Caco-2 (cell line): ENCODE data around the gene WRAP73. TPM values are rescaled to one million over a fixed set of nuclear protein-coding genes. Genes with fewer than 3 reads are reported as not detected.

Experiments used
- BruUV-seq: library from RNA; stranded (reverse); fragments of 400-500 nt; replicated peaks from 2 replicates; lab custom pipeline; 2021; lab: Mats Ljungman, UMichigan
- CTCF ChIA-PET: fragments of 300-600 bp; sonication (Branson Sonifier 250); formaldehyde crosslinking; loops from one replicate; lab custom pipeline; 2022; ENCODE audit warnings: antibody characterized with exemption; lab: Charles Lee
- POLR2A ChIA-PET: fragments of 300-600 bp; sonication (Branson Sonifier 250); formaldehyde crosslinking; loops from one replicate; lab custom pipeline; 2022; ENCODE audit warnings: antibody characterized with exemption; lab: Charles Lee
- DNase-seq, 2 experiments: peaks; one replicate each; pipeline versions ENCODE4 v3.0.0 to v3.0.0-alpha.2; 2020 to 2022
- H3K27me3 ChIP-seq: replicated peaks from 2 replicates; pipeline ENCODE4 v1.6.0; 2011; ENCODE audit warnings: low read length; ENCODE audit not compliant: control insufficient read depth, insufficient read depth
- H3K36me3 ChIP-seq: 2 replicates; pipeline ENCODE4 v1.5.1; 2011; ENCODE audit warnings: low read length; ENCODE audit not compliant: control insufficient read depth, insufficient read depth
- H3K4me1 ChIP-seq: fragments of 250-450 bp; sonication (Bioruptor Pico); 2 replicates; pipeline ENCODE4 v1.5.1; 2020; ENCODE audit warnings: mild to moderate bottlenecking
- H3K4me3 ChIP-seq: 2 replicates; pipeline ENCODE4 v1.5.1; 2011; ENCODE audit warnings: low read depth, mild to moderate bottlenecking, control low read depth, low read length
- H3K9me3 ChIP-seq: fragments of 250-450 bp; sonication (Bioruptor Pico); 2 replicates; pipeline ENCODE4 v1.5.1; 2020; ENCODE audit warnings: mild to moderate bottlenecking, moderate library complexity
- H3K27ac Mint-ChIP-seq: one replicate; pipeline ENCODE4 v1.8.0; 2022; ENCODE audit warnings: mixed read lengths; ENCODE audit not compliant: unreplicated experiment
- H3K27me3 Mint-ChIP-seq: one replicate; pipeline ENCODE4 v1.8.0; 2022; ENCODE audit warnings: mixed read lengths; ENCODE audit not compliant: insufficient read depth, unreplicated experiment
- H3K36me3 Mint-ChIP-seq: one replicate; pipeline ENCODE4 v1.8.0; 2022; ENCODE audit warnings: mild to moderate bottlenecking, mixed read lengths; ENCODE audit not compliant: insufficient read depth, unreplicated experiment
- H3K4me1 Mint-ChIP-seq: one replicate; pipeline ENCODE4 v1.8.0; 2022; ENCODE audit warnings: low read depth, mixed read lengths; ENCODE audit not compliant: unreplicated experiment
- H3K4me3 Mint-ChIP-seq: one replicate; pipeline ENCODE4 v1.8.0; 2022; ENCODE audit warnings: mild to moderate bottlenecking, moderate library complexity, mixed read lengths; ENCODE audit not compliant: unreplicated experiment
- H3K9me3 Mint-ChIP-seq: one replicate; pipeline ENCODE4 v1.8.0; 2022; ENCODE audit warnings: mixed read lengths; ENCODE audit not compliant: unreplicated experiment
- CTCF ChIP-seq, 2 experiments: fragments of 200-600 bp in 1 of 2; IDR thresholded peaks; 1 replicate in 1 of 2; 2 replicates in 1 of 2; pipeline versions ENCODE4 v1.5.1 to v1.8.0; 2011 to 2022; ENCODE audit warnings: antibody characterized with exemption in 1 of 2, control low read depth in 1 of 2, inconsistent platforms in 1 of 2, low read depth in 1 of 2, low read length in 1 of 2, mild to moderate bottlenecking in 1 of 2, moderate library complexity in 1 of 2; ENCODE audit not compliant: insufficient read depth in 1 of 2, severe bottlenecking in 1 of 2, unreplicated experiment in 1 of 2
- intact Hi-C: fragments of 100-400 bp; cut with micrococcal nuclease; formaldehyde crosslinking; loops from one replicate; pipeline ENCODE4 v1.10.0; 2022; ENCODE audit not compliant: unreplicated experiment
- total RNA-seq: library from RNA; stranded (reverse); gene quantifications from 2 replicates; pipeline ENCODE4 v1.2.3, GENCODE V29; 2022

Gene WRAP73
- total RNA-seq, 1 experiment from 2014 or later, result 31.6 TPM

- no TSS peak for BruUV-seq
- Histone ChIP-seq H3K4me1 (peaks cover 15% of the 10 kb centered on the region), H3K36me3 (no peaks in the 10 kb centered on the region), H3K9me3 (no peaks in the 10 kb centered on the region; the same call in 1 of the 2 replicates), H3K4me3 (no peak overlapping the region), H3K27me3 (no peaks in the 10 kb centered on the region)
- TF ChIP-seq CTCF (IDR thresholded peaks at IDR 0.05; ENCODE audit: insufficient read depth in 1 of 2, low read depth in 1 of 2, low read length in 1 of 2, severe bottlenecking in 1 of 2, unreplicated experiment in 1 of 2), result no peak
- no peak for DNase-seq
- H3K27me3 Mint-ChIP-seq, result no peaks in the 10 kb centered on the region
- intact Hi-C loops, result no loop called here
- H3K36me3 Mint-ChIP-seq, result peaks cover 1% of the 10 kb centered on the region
- peaks cover 2% of the 10 kb centered on the region for H3K4me1 Mint-ChIP-seq
- ChIA-PET CTCF (no interaction called here), POLR2A (no interaction called here)
- H3K27ac Mint-ChIP-seq, result no peak overlapping the region
- H3K9me3 Mint-ChIP-seq, result no peaks in the 10 kb centered on the region
- H3K4me3 Mint-ChIP-seq, result no peak overlapping the region
Measured at GRCh38 chr1:3608154-3608553, 41.7 kb downstream of the WRAP73 start.

- ChIA-PET CTCF (no interaction called here), POLR2A (no interaction called here)
- Histone ChIP-seq H3K9me3 (no peaks in the 10 kb centered on the region; the same call in 1 of the 2 replicates), H3K4me1 (peaks cover 11% of the 10 kb centered on the region), H3K36me3 (no peaks in the 10 kb centered on the region), H3K4me3 (no peak overlapping the region), H3K27me3 (no peaks in the 10 kb centered on the region)
- no peaks in the 10 kb centered on the region for H3K9me3 Mint-ChIP-seq
- H3K4me3 Mint-ChIP-seq, result no peak overlapping the region
- BruUV-seq, result no TSS peak
- no peaks in the 10 kb centered on the region for H3K4me1 Mint-ChIP-seq
- no peak for DNase-seq
- intact Hi-C loops, result no loop called here
- H3K36me3 Mint-ChIP-seq, result no peaks in the 10 kb centered on the region
- H3K27me3 Mint-ChIP-seq, result no peaks in the 10 kb centered on the region
- no peak overlapping the region for H3K27ac Mint-ChIP-seq
- TF ChIP-seq CTCF (IDR thresholded peaks at IDR 0.05; ENCODE audit: insufficient read depth in 1 of 2, low read depth in 1 of 2, low read length in 1 of 2, severe bottlenecking in 1 of 2, unreplicated experiment in 1 of 2), result no peak
Measured at GRCh38 chr1:3607703-3608065, 42.2 kb downstream of the WRAP73 start.

- POLR2A ChIA-PET, result no interaction called here
- CTCF ChIA-PET, result interaction anchor here (0.7 to 1.1 kb wide), 3 partner anchors 12 to 20 kb away, joined by 3 read pairs; no protein-coding TSS in a partner anchor
- TF ChIP-seq CTCF (IDR thresholded peaks at IDR 0.05; ENCODE audit: insufficient read depth in 1 of 2, low read depth in 1 of 2, low read length in 1 of 2, severe bottlenecking in 1 of 2, unreplicated experiment in 1 of 2), result no peak
- intact Hi-C loops, result no loop called here
- H3K36me3 Mint-ChIP-seq, result no peaks in the 10 kb centered on the region
- no peaks in the 10 kb centered on the region for H3K36me3 ChIP-seq
- no TSS peak for BruUV-seq
- DNase-seq, result no peak
- H3K9me3 ChIP-seq, result no peaks in the 10 kb centered on the region; the same call in 1 of the 2 replicates
- no peak overlapping the region for H3K4me3 ChIP-seq
- no peaks in the 10 kb centered on the region for H3K27me3 Mint-ChIP-seq
- H3K27me3 ChIP-seq, result no peaks in the 10 kb centered on the region
- no peak overlapping the region for H3K27ac Mint-ChIP-seq
- no peak overlapping the region for H3K4me3 Mint-ChIP-seq
- peaks cover 4% of the 10 kb centered on the region for H3K4me1 ChIP-seq
- no peaks in the 10 kb centered on the region for H3K9me3 Mint-ChIP-seq
- H3K4me1 Mint-ChIP-seq, result no peaks in the 10 kb centered on the region
Measured at GRCh38 chr1:3606779-3607702, 42.9 kb downstream of the WRAP73 start.
